Right atrium auricular region (tissue), 2 donors: ENCODE data around the gene CDC42BPG. TPM values are rescaled to one million over a fixed set of nuclear protein-coding genes. Genes with fewer than 3 reads are reported as not detected.
A peak's percentile ranks its signal among the peaks of the same experiment; 100 is the strongest.

ENCODE experiments used
- DNase-seq: peaks from one replicate; pipeline ENCODE4 v3.0.0-alpha.2; 2019; ENCODE audit warnings: low spot score
- H3K27ac ChIP-seq, 2 donors: fragments of 200-600 bp; sonication (generic); 1 replicate in 1 of 2; 2 replicates in 1 of 2; pipeline ENCODE4 v1.5.1; 2016 to 2019
- H3K27me3 ChIP-seq, 2 donors: fragments of 200-600 bp; sonication (generic); one replicate each; pipeline versions ENCODE4 v1.5.1 to v1.6.0; 2017 to 2019
- H3K36me3 ChIP-seq: fragments of 200-600 bp; sonication (generic); one replicate; pipeline ENCODE4 v1.5.1; 2016
- H3K4me1 ChIP-seq, 2 donors: fragments of 200-600 bp; sonication (generic); one replicate each; pipeline versions ENCODE4 v1.5.1 to v1.6.0; 2017 to 2019
- H3K4me3 ChIP-seq, 2 donors: fragments of 200-600 bp; sonication (generic); 1 replicate in 1 of 2; 2 replicates in 1 of 2; pipeline ENCODE4 v1.5.1; 2017 to 2019; ENCODE audit warnings: mild to moderate bottlenecking in 1 of 2, moderate library complexity in 1 of 2
- H3K9me3 ChIP-seq, 2 donors: fragments of 200-600 bp; sonication (generic); one replicate each; pipeline ENCODE4 v1.5.1; 2019
- CTCF ChIP-seq, 2 donors: fragments of 200-600 bp; sonication (generic); IDR thresholded peaks; one replicate each; pipeline ENCODE4 v1.5.1; 2019; ENCODE audit warnings: antibody characterized with exemption in 2 of 2
- total RNA-seq, 2 donors: library from RNA; depleted of rRNA; stranded (reverse); fragments of >200 nt; gene quantifications; one replicate each; pipeline ENCODE4 v1.1.0, GENCODE V29; 2016

CDC42BPG gene
- total RNA-seq, 2 donors from 2014 or later: 0.33 to 1.0 TPM

DNA sequence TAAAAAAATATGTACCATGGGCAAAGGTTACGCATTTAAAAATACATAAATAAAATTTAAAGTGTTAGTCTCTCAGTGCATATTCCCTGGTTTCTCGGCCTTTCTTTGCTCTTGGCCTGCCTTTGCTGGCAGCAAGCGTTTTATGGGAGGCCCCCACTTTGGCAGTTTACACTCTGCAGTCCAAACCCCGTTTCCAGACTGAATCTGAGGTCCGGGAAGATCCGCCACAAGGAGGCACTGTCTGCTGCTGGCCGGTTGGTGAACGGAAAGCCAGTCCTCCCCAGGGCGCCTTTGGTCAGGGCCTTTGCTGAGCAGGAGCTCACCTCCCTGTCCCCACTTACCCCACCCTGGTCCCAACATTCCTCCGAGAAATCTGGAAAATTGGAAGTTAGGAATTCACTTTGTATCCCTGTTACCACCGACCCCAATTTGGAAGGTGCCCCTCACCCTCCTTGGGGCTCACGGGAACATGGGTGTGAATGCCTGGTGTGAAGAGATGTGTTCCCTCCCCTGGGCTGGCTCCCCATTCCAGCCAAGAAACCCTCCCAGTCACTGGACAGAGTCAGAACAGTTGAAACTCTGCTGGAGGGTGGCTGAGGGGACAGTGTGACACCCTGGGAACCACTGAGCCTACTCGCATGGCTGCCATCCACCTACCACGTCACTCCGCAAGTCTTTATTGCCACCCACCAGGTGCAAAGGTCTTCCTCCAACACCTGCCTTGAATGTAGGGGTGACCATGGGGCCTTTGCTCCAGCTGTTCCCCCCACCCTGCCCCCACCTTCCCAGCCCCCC lies 56.7 kb downstream of the CDC42BPG start:
- no peaks in the 10 kb centered on the region for H3K27me3 ChIP-seq
- peaks cover 28% of the 10 kb centered on the region for H3K36me3 ChIP-seq
- no peaks in the 10 kb centered on the region for H3K9me3 ChIP-seq
- DNase-seq: peak; percentile 74
- H3K27ac ChIP-seq: no peak overlapping the region
- H3K4me1 ChIP-seq: no peaks in the 10 kb centered on the region
- no peak overlapping the region for H3K4me3 ChIP-seq
- TF ChIP-seq CTCF (IDR thresholded peaks at IDR 0.05): peak; percentile 38 to 74

- DNase-seq: no peak
- Histone ChIP-seq H3K27ac (no peak overlapping the region), H3K36me3 (peaks cover 18% of the 10 kb centered on the region), H3K4me3 (no peak overlapping the region), H3K27me3 (no peaks in the 10 kb centered on the region), H3K4me1 (no peaks in the 10 kb centered on the region), H3K9me3 (no peaks in the 10 kb centered on the region)
- TF ChIP-seq CTCF (IDR thresholded peaks at IDR 0.05): no peak
Measured at GRCh38 chr11:64786308-64786707, 58.1 kb downstream of the CDC42BPG start.

GRCh38 chr11:64784813-64785581 lies 59.5 kb downstream of the CDC42BPG start:
- Histone ChIP-seq H3K36me3 (peaks cover 10% of the 10 kb centered on the region), H3K4me3 (no peak overlapping the region), H3K4me1 (no peaks in the 10 kb centered on the region), H3K9me3 (no peaks in the 10 kb centered on the region), H3K27ac (no peak overlapping the region), H3K27me3 (no peaks in the 10 kb centered on the region)
- no peak for TF ChIP-seq CTCF (IDR thresholded peaks at IDR 0.05)
- no peak for DNase-seq

DNA sequence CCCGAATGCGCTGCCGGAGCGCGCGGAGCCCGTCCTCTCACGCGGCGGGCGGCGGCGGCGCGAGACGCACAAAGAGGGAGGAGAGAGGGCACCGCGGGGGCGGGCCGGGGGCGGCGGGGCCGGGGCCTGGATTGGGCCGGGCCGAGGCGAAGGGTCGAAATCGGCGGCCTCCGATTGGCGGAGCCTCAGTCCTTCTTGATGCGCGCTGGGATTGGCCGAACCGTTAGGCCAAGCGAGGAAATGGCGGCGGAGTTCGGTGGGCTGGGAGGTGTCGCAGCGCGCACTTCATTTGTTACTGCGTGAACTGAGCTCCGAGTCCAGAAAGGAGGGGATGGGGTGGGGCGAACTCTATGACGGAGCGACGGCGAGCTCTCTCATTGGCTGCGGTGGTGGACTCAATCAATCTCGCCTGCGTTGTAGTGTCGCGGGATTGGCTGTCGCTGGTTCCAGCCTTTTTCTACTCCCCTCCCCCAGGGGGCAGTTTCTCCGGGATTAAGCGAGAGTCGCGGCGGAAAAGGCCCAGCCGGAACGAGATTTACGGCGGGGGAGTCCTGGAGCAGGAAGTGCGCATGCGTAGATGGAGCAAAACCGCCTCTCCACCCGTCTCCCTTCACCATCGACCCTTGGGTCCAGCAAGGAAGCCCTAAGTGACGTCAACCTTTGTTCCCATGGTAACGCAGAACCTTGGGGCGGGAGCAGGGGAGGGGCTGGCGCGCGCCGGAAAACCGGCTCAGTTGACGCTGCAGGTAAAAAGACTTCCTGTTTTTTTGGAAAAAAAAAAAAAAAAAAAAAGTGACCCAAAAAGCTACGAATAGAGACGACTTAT lies 65.8 kb downstream of the CDC42BPG start, which contains the start of gene SF1:
SF1 (minus strand) TSS at position 70 of the 826 bp plus-strand sequence. CDS start 150 bp downstream, outside the sequence.
- peak; percentile 100 for DNase-seq
- Histone ChIP-seq H3K36me3 (peaks cover 38% of the 10 kb centered on the region), H3K27ac (peak within 1 kb of the TSS; percentile 98 to 100), H3K27me3 (no peaks in the 10 kb centered on the region), H3K9me3 (no peaks in the 10 kb centered on the region), H3K4me1 (peaks cover 0 to 43% of the 10 kb centered on the region in 2 donors), H3K4me3 (peak within 1 kb of the TSS; percentile 92 to 100)
- no peak for TF ChIP-seq CTCF (IDR thresholded peaks at IDR 0.05)

- Histone ChIP-seq H3K27me3 (no peaks in the 10 kb centered on the region), H3K4me1 (peaks cover 0 to 48% of the 10 kb centered on the region in 2 donors), H3K27ac (peak overlapping the region; percentile 98 to 100), H3K4me3 (peak overlapping the region; percentile 92 to 100), H3K36me3 (peaks cover 44% of the 10 kb centered on the region), H3K9me3 (no peaks in the 10 kb centered on the region)
- DNase-seq: no peak
- TF ChIP-seq CTCF (IDR thresholded peaks at IDR 0.05): no peak
Measured at GRCh38 chr11:64778223-64778472, 66.3 kb downstream of the CDC42BPG start.
